A549 (cell line): ENCODE results near the gene DLGAP1. TPM values are rescaled to one million over a fixed set of nuclear protein-coding genes. Genes with fewer than 3 reads are reported as not detected.
"Not testable (repeated sequence)": the region's sequence is repeated elsewhere in the genome, so short reads cannot be mapped to it uniquely, and the experiment has no call there.

Experiments
- ATAC-seq, 2 experiments: fragments of 200-7000 bp in 1 of 2; fragments of >200 bp in 1 of 2; cut with Nextera tagmentation in 1 of 2; cut with Tn5 transposase in 1 of 2; 3 replicates each; pipeline versions ENCODE4 v1.8.0 to v1.9.1; 2018 to 2020; ENCODE audit warnings: mild to moderate bottlenecking in 1 of 2, moderate library complexity in 1 of 2
- CTCF ChIA-PET: fragments of 300-600 bp; sonication (Branson Sonifier 250); formaldehyde crosslinking; extraction: SDS; loops from one replicate; lab custom pipeline; 2021; ENCODE audit warnings: antibody characterized with exemption, inconsistent platforms; lab: Yijun Ruan, JAX
- POLR2A ChIA-PET: fragments of 350-600 bp; formaldehyde crosslinking; extraction: SDS; loops from one replicate; lab custom pipeline; 2021; ENCODE audit warnings: antibody characterized with exemption, inconsistent platforms; lab: Yijun Ruan, JAX
- DNase-seq, 2 experiments: peaks; one replicate each; pipeline versions ENCODE4 v3.0.0 to v3.0.0-alpha.2; 2011 to 2016; ENCODE audit warnings: low read depth in 1 of 2, low spot score in 1 of 2
- FAIRE-seq: peaks from 2 replicates; lab custom pipeline; 2011; peaks lifted over from hg19 to GRCh38; lab: Jason Lieb, UNC
- H3K27ac ChIP-seq, 2 experiments: fragments of >200 bp; sonication (Bioruptor Twin); formaldehyde crosslinking; 3 replicates each; pipeline ENCODE4 v1.5.1; 2016 to 2017
- H3K4me1 ChIP-seq: fragments of >200 bp; sonication (Bioruptor Twin); formaldehyde crosslinking; 3 replicates; pipeline ENCODE4 v1.6.1; 2016
- H3K4me2 ChIP-seq: fragments of >200 bp; sonication (Bioruptor Twin); formaldehyde crosslinking; 3 replicates; pipeline ENCODE4 v1.6.1; 2016
- H3K4me3 ChIP-seq: fragments of >200 bp; sonication (Bioruptor Twin); formaldehyde crosslinking; 3 replicates; pipeline ENCODE4 v1.5.1; 2016
- H3K9me3 ChIP-seq: fragments of >200 bp; sonication (Bioruptor Twin); formaldehyde crosslinking; 3 replicates; pipeline ENCODE4 v1.6.1; 2016
- BHLHE40 ChIP-seq: IDR thresholded peaks from 2 replicates; pipeline ENCODE4 v1.6.1; 2012; ENCODE audit warnings: low read depth, low read length, inconsistent platforms
- CBX2 ChIP-seq: fragments of 200-600 bp; sonication (generic); IDR thresholded peaks from 2 replicates; pipeline ENCODE4 v1.6.1; 2016; ENCODE audit warnings: low read depth, mild to moderate bottlenecking, borderline replicate concordance
- CHD4 ChIP-seq: fragments of 200-600 bp; sonication (generic); IDR thresholded peaks from 2 replicates; pipeline ENCODE4 v1.6.1; 2016; ENCODE audit warnings: antibody characterized with exemption, mild to moderate bottlenecking, borderline replicate concordance
- EHF ChIP-seq: fragments of 250-450 bp; sonication (Bioruptor Pico); IDR thresholded peaks from 2 replicates; pipeline ENCODE4 v1.5.0; 2020; ENCODE audit warnings: mild to moderate bottlenecking
- FOSB ChIP-seq: fragments of 250-450 bp; sonication (Bioruptor Pico); IDR thresholded peaks from 2 replicates; pipeline ENCODE4 v1.5.0; 2020; ENCODE audit warnings: mild to moderate bottlenecking, moderate library complexity
- GATA3 ChIP-seq: IDR thresholded peaks from 2 replicates; pipeline ENCODE4 v1.6.1; 2012; ENCODE audit warnings: borderline replicate concordance
- HDAC2 ChIP-seq: fragments of 200-600 bp; sonication (generic); IDR thresholded peaks from 2 replicates; pipeline ENCODE4 v1.6.1; 2016
- MAFK ChIP-seq: fragments of 450-650 bp; IDR thresholded peaks from 2 replicates; pipeline ENCODE4 v1.6.1; 2014; ENCODE audit not compliant: partially characterized antibody
- MAX ChIP-seq: IDR thresholded peaks from 2 replicates; pipeline ENCODE4 v1.6.1; 2012
- MYC ChIP-seq: IDR thresholded peaks from 2 replicates; pipeline ENCODE4 v1.6.1; 2012; ENCODE audit warnings: mild to moderate bottlenecking, inconsistent platforms, low read length, improper control_type of control experiment, borderline replicate concordance
- NFE2L2 ChIP-seq: fragments of 150-350 bp; conservative IDR thresholded peaks from 2 replicates; pipeline ENCODE4 v1.6.1; 2014; ENCODE audit warnings: low read length
- PBX3 ChIP-seq: IDR thresholded peaks from 2 replicates; pipeline ENCODE4 v1.6.1; 2012
- PHF8 ChIP-seq: fragments of 200-600 bp; sonication (generic); IDR thresholded peaks from 2 replicates; pipeline ENCODE4 v1.6.1; 2016; ENCODE audit warnings: low read depth, mild to moderate bottlenecking, antibody characterized with exemption, moderate library complexity, borderline replicate concordance
- POLR2A ChIP-seq: IDR thresholded peaks from 2 replicates; pipeline ENCODE4 v1.6.1; 2012; ENCODE audit warnings: mild to moderate bottlenecking, low read length
- RFX5 ChIP-seq: fragments of 450-650 bp; IDR thresholded peaks from 2 replicates; pipeline ENCODE4 v1.7.1; 2014; ENCODE audit warnings: antibody characterized with exemption, mild to moderate bottlenecking, moderate library complexity
- RNF2 ChIP-seq: fragments of 200-600 bp; sonication (generic); IDR thresholded peaks from 2 replicates; pipeline ENCODE4 v1.6.1; 2016; ENCODE audit warnings: low read depth, mild to moderate bottlenecking, antibody characterized with exemption, moderate library complexity, borderline replicate concordance
- TFCP2L1 ChIP-seq: fragments of 250-450 bp; sonication (Bioruptor Pico); IDR thresholded peaks from 2 replicates; pipeline ENCODE4 v1.5.0; 2021; ENCODE audit warnings: mild to moderate bottlenecking
- ZC3H11A ChIP-seq: fragments of 450-650 bp; IDR thresholded peaks from 2 replicates; pipeline ENCODE4 v1.6.1; 2014; ENCODE audit warnings: antibody characterized with exemption, mild to moderate bottlenecking
- WGBS: methylation state at CpG from one replicate; pipeline ENCODE4 v1.1.6; 2017; ENCODE audit errors: missing lambda C conversion rate; 5-methylcytosine and 5-hydroxymethylcytosine counted together
- polyA minus RNA-seq: library from RNA; depleted of rRNA, polyadenylated mRNA; stranded (reverse); fragments of >200 nt; gene quantifications from 2 replicates; pipeline ENCODE4 v1.2.3, GENCODE V29; 2011; rRNA and poly(A)+ RNA removed
- polyA plus RNA-seq, 4 experiments: library from polyadenylated mRNA; depleted of rRNA in 3 of 4; stranded (reverse); fragments of >200 nt; fragmentation: RNase III in 1 of 4; extraction: RNeasy Plus Mini Kit Qiagen cat#74134 plus additional on column Dnase treatment in 1 of 4; gene quantifications; 2 replicates in 3 of 4; 3 replicates in 1 of 4; pipeline ENCODE4 v1.2.3, GENCODE V29; 2011 to 2017

DLGAP1 gene
- polyA plus RNA-seq (2011; rRNA removed) (0.08 and 0.12 TPM in 2 replicates), polyA plus RNA-seq (2017; fragmentation: RNase III; extraction: RNeasy Plus Mini Kit Qiagen cat#74134 plus additional on column Dnase treatment) (0.04 to 0.09 TPM (median 0.07 TPM) in 3 replicates), polyA minus RNA-seq (0.08 and 0.44 TPM in 2 replicates)
- polyA plus RNA-seq (2012; cell fraction: cytosol; rRNA removed): 0.13 TPM in 2 replicates
- 0.06 TPM in 1 of 2 replicates, not detected in the other for polyA plus RNA-seq (2012; cell fraction: nucleus; rRNA removed)

- Histone ChIP-seq H3K4me2 (no peak within 1 kb of the TSS), H3K27ac (no peak within 1 kb of the TSS), H3K4me1 (no peaks in the 10 kb centered on the region), H3K9me3 (no peaks in the 10 kb centered on the region), H3K4me3 (no peak within 1 kb of the TSS)
- 41% methylated on average over 13 of the region's 75 CpGs for WGBS
- ChIA-PET CTCF (no interaction called here), POLR2A (no interaction called here)
- DNase-seq (no peak), ATAC-seq (no peak), FAIRE-seq (no peak)
- no peak for TF ChIP-seq GATA3
- no peak for TF ChIP-seq BHLHE40
- TF ChIP-seq EHF (CRISPR knock-in tag): no peak
- no peak for TF ChIP-seq RNF2
- no peak for TF ChIP-seq MAX
- no peak for TF ChIP-seq MAFK
- no peak for TF ChIP-seq ZC3H11A
- no peak for TF ChIP-seq NFE2L2
- TF ChIP-seq CBX2: no peak
Observed at GRCh38 chr18:4455113-4455811, at the start of gene DLGAP1. Gene DLGAP1 (minus strand): TSS chr18:4455307.

- DNase-seq, H3K27ac ChIP-seq, H3K4me1 ChIP-seq, H3K4me2 ChIP-seq, POLR2A ChIA-PET, H3K9me3 ChIP-seq, FAIRE-seq, CTCF ChIA-PET, ATAC-seq, H3K4me3 ChIP-seq: not testable (repeated sequence)
- 0% methylated on average over 4 of the region's 4 CpGs for WGBS
Observed at GRCh38 chr18:4494703-4495284, 39.7 kb upstream of the DLGAP1 start.

- H3K4me3 ChIP-seq: no peak overlapping the region
- no peak for TF ChIP-seq TFCP2L1 (CRISPR knock-in tag)
- TF ChIP-seq POLR2A: no peak
- no peak for TF ChIP-seq HDAC2
- no peak for TF ChIP-seq PHF8
- no peak for TF ChIP-seq FOSB
- TF ChIP-seq, all 56 proteins: peak for 0
- ATAC-seq (no peak), DNase-seq (no peak), FAIRE-seq (no peak)
- ChIA-PET POLR2A (no interaction called here), CTCF (no interaction called here)
- H3K27ac ChIP-seq: no peak overlapping the region
- WGBS: 10% methylated on average over 3 of the region's 3 CpGs
- H3K4me1 ChIP-seq: no peaks in the 10 kb centered on the region
- H3K4me2 ChIP-seq: no peak overlapping the region
- no peaks in the 10 kb centered on the region for H3K9me3 ChIP-seq
Observed at GRCh38 chr18:4468511-4468910, 13.4 kb upstream of the DLGAP1 start.

DNA sequence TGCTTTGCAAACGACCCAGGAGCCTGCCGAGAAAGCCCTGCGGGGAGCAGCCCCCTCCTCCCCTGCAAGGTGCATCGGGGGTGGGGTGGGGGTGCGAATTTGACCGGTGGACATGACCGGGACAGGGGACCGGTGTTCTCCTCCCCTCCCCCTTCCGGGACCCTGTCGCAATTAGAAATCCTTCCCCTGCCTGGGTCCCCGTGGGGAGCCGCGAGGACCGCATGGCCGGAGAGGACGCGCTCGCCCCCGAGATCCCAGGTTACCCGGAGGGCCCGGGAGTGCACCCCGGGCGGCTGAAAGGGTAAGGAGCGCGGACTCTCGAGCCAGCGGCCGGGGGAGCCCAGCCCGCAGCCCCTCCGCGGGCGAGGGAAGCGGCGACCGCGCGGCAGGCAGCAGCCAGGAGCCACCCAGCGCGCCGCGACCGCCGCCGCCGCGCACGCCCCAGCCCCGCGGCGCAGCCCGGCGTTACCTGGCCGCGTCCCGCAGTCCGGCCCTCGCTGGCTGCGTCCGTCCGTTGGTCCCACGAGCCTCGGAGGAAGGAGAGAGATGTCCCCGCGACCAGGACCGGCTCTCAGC, 482 bp downstream of the DLGAP1 start:
- no peak for ATAC-seq
- POLR2A ChIA-PET: no interaction called here
- FAIRE-seq: no peak
- WGBS: no CpG with 5 or more reads among the region's 65 CpGs
- DNase-seq: no peak
- CTCF ChIA-PET: no interaction called here
- Histone ChIP-seq H3K4me2 (no peak overlapping the region), H3K4me1 (no peaks in the 10 kb centered on the region), H3K27ac (no peak overlapping the region), H3K9me3 (no peaks in the 10 kb centered on the region), H3K4me3 (no peak overlapping the region)
- no peak for TF ChIP-seq RFX5
- TF ChIP-seq MYC: no peak
- no peak for TF ChIP-seq PBX3
- TF ChIP-seq NFE2L2: no peak
- no peak for TF ChIP-seq HDAC2
- TF ChIP-seq CHD4: no peak
- TF ChIP-seq, all 56 proteins: peak for 0
